SK-N-SH (cell line): ENCODE results near the gene SLC26A11. TPM values are rescaled to one million over a fixed set of nuclear protein-coding genes. Genes with fewer than 3 reads are reported as not detected.

ENCODE experiments used
- CTCF ChIA-PET: fragments of 300-600, 350-600 bp; formaldehyde crosslinking; extraction: SDS; loops from one replicate; lab custom pipeline; 2021; lab: Yijun Ruan, JAX
- POLR2A ChIA-PET: fragments of 350-600 bp; sonication (Branson Sonifier 250); formaldehyde crosslinking; extraction: SDS; loops from one replicate; lab custom pipeline; 2020; ENCODE audit warnings: antibody characterized with exemption, inconsistent platforms; lab: Yijun Ruan, JAX
- DNase-seq: peaks from one replicate; pipeline ENCODE4 v3.0.0; 2012
- H2AFZ ChIP-seq: fragments of 200-600 bp; sonication (generic); 2 replicates; pipeline ENCODE4 v1.8.1; 2016; ENCODE audit warnings: antibody characterized with exemption, mild to moderate bottlenecking, low read depth
- H3F3A ChIP-seq: fragments of 200-600 bp; sonication (generic); replicated peaks from 2 replicates; pipeline ENCODE3; 2016; ENCODE audit warnings: antibody characterized with exemption, mild to moderate bottlenecking; ENCODE audit not compliant: insufficient read depth
- H3K27ac ChIP-seq, 2 experiments: fragments of 200-500 bp in 1 of 2; fragments of 200-600 bp in 1 of 2; sonication (Bioruptor generic) in 1 of 2; sonication (generic), shearing (Covaris generic) in 1 of 2; 2 replicates each; pipeline versions ENCODE4 v1.5.1 to v1.6.1; 2014 to 2016; ENCODE audit warnings: low read depth in 2 of 2, inconsistent platforms in 1 of 2, low read length in 1 of 2, mild to moderate bottlenecking in 1 of 2, mixed read lengths in 1 of 2
- H3K27me3 ChIP-seq: fragments of 200-600 bp; sonication (generic), shearing (Covaris generic); 2 replicates; pipeline ENCODE4 v1.6.1; 2016; ENCODE audit warnings: mixed run types; ENCODE audit not compliant: insufficient read depth
- H3K36me3 ChIP-seq, 2 experiments: fragments of 200-500 bp in 1 of 2; fragments of 200-600 bp in 1 of 2; sonication (Bioruptor generic) in 1 of 2; sonication (generic) in 1 of 2; replicated peaks in 1 of 2; 2 replicates each; pipeline versions ENCODE3 to v1.5.1; 2014 to 2016; ENCODE audit warnings: low read length in 1 of 2, mild to moderate bottlenecking in 1 of 2; ENCODE audit not compliant: insufficient read depth in 2 of 2, control insufficient read depth in 1 of 2
- H3K4me1 ChIP-seq, 2 experiments: fragments of 200-500 bp in 1 of 2; fragments of 200-600 bp in 1 of 2; sonication (Bioruptor generic) in 1 of 2; sonication (generic), shearing (Covaris generic) in 1 of 2; 2 replicates each; pipeline versions ENCODE4 v1.5.1 to v1.6.1; 2014 to 2016; ENCODE audit warnings: low read depth in 1 of 2, low read length in 1 of 2, mixed run types in 1 of 2; ENCODE audit not compliant: insufficient read depth in 2 of 2, control insufficient read depth in 1 of 2
- H3K4me2 ChIP-seq: fragments of 200-600 bp; sonication (generic), shearing (Covaris generic); 2 replicates; pipeline ENCODE4 v1.6.1; 2017; ENCODE audit warnings: mixed run types
- H3K4me3 ChIP-seq, 2 experiments: fragments of 200-500 bp in 1 of 2; fragments of 200-600 bp in 1 of 2; sonication (Bioruptor generic) in 1 of 2; sonication (generic), shearing (Covaris generic) in 1 of 2; 2 replicates each; pipeline versions ENCODE4 v1.5.1 to v1.8.1; 2014 to 2016; ENCODE audit warnings: low read depth in 2 of 2, inconsistent platforms in 1 of 2, low read length in 1 of 2, mild to moderate bottlenecking in 1 of 2, mixed read lengths in 1 of 2, moderate library complexity in 1 of 2
- H3K79me2 ChIP-seq: fragments of 200-600 bp; sonication (generic); 2 replicates; pipeline ENCODE4 v1.8.1; 2017; ENCODE audit warnings: mild to moderate bottlenecking; ENCODE audit not compliant: insufficient read depth
- H3K9ac ChIP-seq: fragments of 200-600 bp; sonication (generic); 2 replicates; pipeline ENCODE4 v1.6.1; 2017; ENCODE audit warnings: mixed run types
- H3K9me2 ChIP-seq: fragments of 200-600 bp; sonication (generic); 2 replicates; pipeline ENCODE4 v1.6.1; 2017; ENCODE audit warnings: mixed run types
- H3K9me3 ChIP-seq: fragments of 200-600 bp; sonication (generic); 2 replicates; pipeline ENCODE4 v1.6.1; 2017; ENCODE audit warnings: mixed run types, mild to moderate bottlenecking, moderate library complexity
- H4K20me1 ChIP-seq: fragments of 200-600 bp; sonication (generic); 2 replicates; pipeline ENCODE4 v1.6.1; 2017; ENCODE audit warnings: mild to moderate bottlenecking, mixed run types; ENCODE audit not compliant: insufficient read depth
- CHD2 ChIP-seq: fragments of 150-350 bp; IDR thresholded peaks from 2 replicates; pipeline ENCODE4 v1.6.1; 2018; ENCODE audit warnings: low read length; ENCODE audit not compliant: partially characterized antibody
- CTCF ChIP-seq: fragments of 200-600 bp; sonication (generic); IDR thresholded peaks from 2 replicates; pipeline ENCODE4 v1.6.1; 2017; ENCODE audit warnings: antibody characterized with exemption, mild to moderate bottlenecking, moderate library complexity
- ELF1 ChIP-seq: IDR thresholded peaks from 2 replicates; pipeline ENCODE4 v1.4.0; 2012
- EP300 ChIP-seq, 2 experiments: IDR thresholded peaks; 2 replicates each; pipeline versions ENCODE4 v1.4.0 to v1.6.1; 2012; ENCODE audit warnings: borderline replicate concordance in 1 of 2, low read depth in 1 of 2, low read length in 1 of 2
- EZH2phosphoT487 ChIP-seq: fragments of 200-600 bp; sonication (generic); IDR thresholded peaks from 2 replicates; pipeline ENCODE4 v1.6.1; 2017; ENCODE audit warnings: low read depth, mixed run types, mild to moderate bottlenecking, antibody characterized with exemption, moderate library complexity, borderline replicate concordance
- FOSL2 ChIP-seq: IDR thresholded peaks from 2 replicates; pipeline ENCODE4 v1.4.0; 2012; ENCODE audit warnings: low read depth, mild to moderate bottlenecking, moderate library complexity, borderline replicate concordance
- IRF3 ChIP-seq: fragments of 150-350 bp; IDR thresholded peaks from 2 replicates; pipeline ENCODE4 v1.6.1; 2016; ENCODE audit warnings: mild to moderate bottlenecking, low read depth, low read length
- JUND ChIP-seq: IDR thresholded peaks from 2 replicates; pipeline ENCODE4 v1.4.0; 2012
- POLR2AphosphoS5 ChIP-seq: IDR thresholded peaks from 2 replicates; pipeline ENCODE4 v1.6.1; 2012; ENCODE audit warnings: low read depth, low read length
- RAD21 ChIP-seq: IDR thresholded peaks from 2 replicates; pipeline ENCODE4 v1.6.1; 2012; ENCODE audit warnings: mild to moderate bottlenecking, low read length
- REST ChIP-seq: IDR thresholded peaks from 2 replicates; pipeline ENCODE4 v1.6.1; 2012; ENCODE audit warnings: mild to moderate bottlenecking, low read depth, low read length, moderate library complexity
- SMC3 ChIP-seq: IDR thresholded peaks from 2 replicates; pipeline ENCODE4 v1.6.1; 2012; ENCODE audit warnings: low read depth, low read length, improper control_type of control experiment
- TCF12 ChIP-seq: IDR thresholded peaks from 2 replicates; pipeline ENCODE4 v1.4.0; 2012
- TEAD4 ChIP-seq: IDR thresholded peaks from 2 replicates; pipeline ENCODE4 v1.4.0; 2012; ENCODE audit warnings: mild to moderate bottlenecking, borderline replicate concordance; ENCODE audit not compliant: insufficient read depth
- USF1 ChIP-seq: IDR thresholded peaks from 2 replicates; pipeline ENCODE4 v1.4.0; 2012; ENCODE audit warnings: low read depth, borderline replicate concordance
- WGBS: methylation state at CpG from one replicate; pipeline ENCODE4 v1.1.6; 2017; ENCODE audit warnings: low lambda C conversion rate; 5-methylcytosine and 5-hydroxymethylcytosine counted together
- polyA plus RNA-seq, 3 experiments: library from polyadenylated mRNA; depleted of rRNA; stranded (reverse); fragments of >200 nt; gene quantifications; 2 replicates each; pipeline ENCODE4 v1.2.3, GENCODE V29; 2012
- TF ChIP-seq, protein P1 (sequence below): IDR thresholded peaks from 2 replicates; pipeline ENCODE4; 2012
- TF ChIP-seq, protein P2 (sequence below): IDR thresholded peaks from 2 replicates; pipeline ENCODE4 v1.4.0; 2012; ENCODE audit warnings: low read depth, borderline replicate concordance

The SLC26A11 gene
- polyA plus RNA-seq, 1 of the 3 experiments (the other 2 are of a cell fraction) = 35.9 TPM

DNA sequence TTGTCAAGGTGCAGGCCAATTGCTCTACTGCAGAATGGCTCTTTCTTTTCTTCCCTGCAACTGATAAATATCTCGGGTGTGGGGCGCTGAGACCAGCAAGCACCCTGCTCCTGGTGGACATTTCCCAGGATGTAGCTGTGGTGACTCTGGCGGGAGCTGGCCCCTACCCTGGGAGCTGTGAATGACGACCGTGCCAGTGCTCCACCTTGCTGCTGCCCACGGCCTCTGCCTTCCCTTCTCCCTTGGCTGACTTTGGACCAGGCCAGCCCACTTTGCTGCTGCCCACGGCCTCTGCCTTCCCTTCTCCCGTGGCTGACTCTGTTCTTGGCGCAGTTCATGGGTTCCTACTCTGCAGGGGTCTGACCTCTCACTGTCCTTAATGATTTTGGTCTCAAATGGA is 34.3 kb upstream of the SLC26A11 start:
- Histone ChIP-seq H3K36me3 (no peaks in the 10 kb centered on the region), H3K79me2 (no peaks in the 10 kb centered on the region), H3K4me2 (no peak overlapping the region), H3K9ac (no peak overlapping the region), H3K4me1 (no peaks in the 10 kb centered on the region; a peak in 1 of 4 replicates), H3K9me2 (no peaks in the 10 kb centered on the region), H2AFZ (no peak overlapping the region), H3F3A (no peaks in the 10 kb centered on the region), H3K27ac (no peak overlapping the region), H3K4me3 (no peak overlapping the region), H4K20me1 (no peaks in the 10 kb centered on the region), H3K27me3 (no peaks in the 10 kb centered on the region), H3K9me3 (no peaks in the 10 kb centered on the region)
- no peak for TF ChIP-seq TEAD4
- TF ChIP-seq ELF1 = no peak
- TF ChIP-seq CTCF = no peak
- no peak for TF ChIP-seq CHD2
- no peak for TF ChIP-seq TCF12
- no peak for TF ChIP-seq IRF3
- DNase-seq = no peak
- 77% methylated on average over 8 of the region's 9 CpGs for WGBS
- POLR2A ChIA-PET = no interaction called here
- CTCF ChIA-PET = no interaction called here

DNA sequence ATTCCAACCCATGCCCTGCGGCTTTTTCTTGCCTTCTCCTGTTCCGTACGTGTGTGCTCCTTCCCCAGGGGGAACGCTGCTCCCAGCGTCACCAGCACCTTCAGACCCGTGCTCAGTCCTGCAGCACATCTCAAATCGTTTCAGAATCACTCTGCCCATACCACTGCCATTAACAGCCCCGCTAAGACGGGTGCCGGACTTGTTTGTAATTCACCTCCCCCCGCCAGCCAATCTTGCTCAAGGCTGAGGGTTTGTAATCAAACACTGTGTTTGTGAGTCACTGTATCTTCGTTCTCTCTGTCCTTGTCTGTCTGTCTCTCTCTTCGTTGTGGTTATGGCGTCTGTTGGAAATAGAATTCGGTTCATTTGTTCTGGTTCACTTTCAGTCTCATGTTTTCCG is 33.1 kb upstream of the SLC26A11 start:
- H3F3A ChIP-seq = no peaks in the 10 kb centered on the region
- no peaks in the 10 kb centered on the region for H3K79me2 ChIP-seq
- H3K27ac ChIP-seq = no peak overlapping the region
- no peaks in the 10 kb centered on the region; a peak in 1 of 4 replicates for H3K4me1 ChIP-seq
- H3K27me3 ChIP-seq = 0 out of 2 replicates have a peak, but pooled peaks cover 7% of the 10 kb centered on the region
- H4K20me1 ChIP-seq = no peaks in the 10 kb centered on the region
- no peaks in the 10 kb centered on the region for H3K9me2 ChIP-seq
- H2AFZ ChIP-seq = no peak overlapping the region
- H3K9me3 ChIP-seq = no peaks in the 10 kb centered on the region
- H3K36me3 ChIP-seq = no peaks in the 10 kb centered on the region
- H3K4me2 ChIP-seq = no peak overlapping the region
- H3K9ac ChIP-seq = no peak overlapping the region
- WGBS = 79% methylated on average over 16 of the region's 16 CpGs
- no peak overlapping the region for H3K4me3 ChIP-seq
- ChIA-PET POLR2A (no interaction called here), CTCF (interaction anchor here (1.1 kb wide), 1 partner anchor 8 kb away, joined by 4 read pairs; no protein-coding TSS in a partner anchor)
- DNase-seq = no peak
- TF ChIP-seq, protein P1, sequence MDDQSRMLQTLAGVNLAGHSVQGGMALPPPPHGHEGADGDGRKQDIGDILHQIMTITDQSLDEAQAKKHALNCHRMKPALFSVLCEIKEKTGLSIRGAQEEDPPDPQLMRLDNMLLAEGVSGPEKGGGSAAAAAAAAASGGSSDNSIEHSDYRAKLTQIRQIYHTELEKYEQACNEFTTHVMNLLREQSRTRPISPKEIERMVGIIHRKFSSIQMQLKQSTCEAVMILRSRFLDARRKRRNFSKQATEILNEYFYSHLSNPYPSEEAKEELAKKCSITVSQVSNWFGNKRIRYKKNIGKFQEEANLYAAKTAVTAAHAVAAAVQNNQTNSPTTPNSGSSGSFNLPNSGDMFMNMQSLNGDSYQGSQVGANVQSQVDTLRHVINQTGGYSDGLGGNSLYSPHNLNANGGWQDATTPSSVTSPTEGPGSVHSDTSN = no peak
- TF ChIP-seq EP300 (IDR thresholded peaks at IDR 0.05; ENCODE audit: borderline replicate concordance in 1 of 2, low read depth in 1 of 2, low read length in 1 of 2) = no peak
- TF ChIP-seq USF1 = no peak
- TF ChIP-seq POLR2AphosphoS5 = no peak
- no peak for TF ChIP-seq SMC3
- TF ChIP-seq FOSL2 = no peak
- TF ChIP-seq, protein P2, sequence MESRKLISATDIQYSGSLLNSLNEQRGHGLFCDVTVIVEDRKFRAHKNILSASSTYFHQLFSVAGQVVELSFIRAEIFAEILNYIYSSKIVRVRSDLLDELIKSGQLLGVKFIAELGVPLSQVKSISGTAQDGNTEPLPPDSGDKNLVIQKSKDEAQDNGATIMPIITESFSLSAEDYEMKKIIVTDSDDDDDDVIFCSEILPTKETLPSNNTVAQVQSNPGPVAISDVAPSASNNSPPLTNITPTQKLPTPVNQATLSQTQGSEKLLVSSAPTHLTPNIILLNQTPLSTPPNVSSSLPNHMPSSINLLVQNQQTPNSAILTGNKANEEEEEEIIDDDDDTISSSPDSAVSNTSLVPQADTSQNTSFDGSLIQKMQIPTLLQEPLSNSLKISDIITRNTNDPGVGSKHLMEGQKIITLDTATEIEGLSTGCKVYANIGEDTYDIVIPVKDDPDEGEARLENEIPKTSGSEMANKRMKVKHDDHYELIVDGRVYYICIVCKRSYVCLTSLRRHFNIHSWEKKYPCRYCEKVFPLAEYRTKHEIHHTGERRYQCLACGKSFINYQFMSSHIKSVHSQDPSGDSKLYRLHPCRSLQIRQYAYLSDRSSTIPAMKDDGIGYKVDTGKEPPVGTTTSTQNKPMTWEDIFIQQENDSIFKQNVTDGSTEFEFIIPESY = no peak
- no peak for TF ChIP-seq EZH2phosphoT487
- TF ChIP-seq JUND = no peak
- TF ChIP-seq RAD21 = no peak
- TF ChIP-seq REST = no peak
